Epithelial cell of esophagus (primary cell): ENCODE data around the gene HPCAL4.

Experiments
- DNase-seq: peaks from one replicate; pipeline ENCODE4 v3.0.0; 2010; ENCODE audit warnings: low read depth
- H3K4me3 ChIP-seq: 2 replicates; pipeline ENCODE4 v1.5.1; 2011; ENCODE audit warnings: mild to moderate bottlenecking, low read length, control low read depth
- CTCF ChIP-seq: IDR thresholded peaks from 2 replicates; pipeline ENCODE4 v1.5.1; 2011; ENCODE audit warnings: low read depth, mild to moderate bottlenecking, low read length, control low read depth, inconsistent platforms; ENCODE audit not compliant: insufficient read depth; ENCODE audit errors: missing control alignments

Gene HPCAL4

GRCh38 chr1:39687243-39687642, 4.0 kb downstream of the HPCAL4 start:
- no peak for TF ChIP-seq CTCF
- no peak for DNase-seq
- H3K4me3 ChIP-seq: no peak overlapping the region

- no peak overlapping the region for H3K4me3 ChIP-seq
- no peak for DNase-seq
- TF ChIP-seq CTCF: no peak
Observed at GRCh38 chr1:39685071-39685470, 6.2 kb downstream of the HPCAL4 start.

GRCh38 chr1:39684313-39684664, 6.9 kb downstream of the HPCAL4 start:
- no peak for TF ChIP-seq CTCF
- no peak overlapping the region for H3K4me3 ChIP-seq
- DNase-seq: no peak

GRCh38 chr1:39683591-39684312, 7.5 kb downstream of the HPCAL4 start:
- no peak for DNase-seq
- no peak overlapping the region for H3K4me3 ChIP-seq
- no peak for TF ChIP-seq CTCF

GRCh38 chr1:39681999-39682398, 9.2 kb downstream of the HPCAL4 start:
- H3K4me3 ChIP-seq: no peak overlapping the region
- DNase-seq: no peak
- no peak for TF ChIP-seq CTCF

GRCh38 chr1:39681294-39681693, 9.9 kb downstream of the HPCAL4 start:
- no peak for TF ChIP-seq CTCF
- DNase-seq: no peak
- no peak overlapping the region for H3K4me3 ChIP-seq

GRCh38 chr1:39680751-39681150, 10.5 kb downstream of the HPCAL4 start:
- no peak for TF ChIP-seq CTCF
- H3K4me3 ChIP-seq: no peak overlapping the region
- no peak for DNase-seq
